Peyer's patch (tissue), 4 donors: ENCODE results near the gene FAM81B.

Experiments
- POLR2A ChIP-seq, 2 donors: fragments of 450-650 bp; IDR thresholded peaks; one replicate each; pipeline ENCODE4 v1.5.1; 2017; ENCODE audit warnings: antibody characterized with exemption in 2 of 2, mild to moderate bottlenecking in 2 of 2, moderate library complexity in 2 of 2
- TF ChIP-seq, protein P1 (sequence below), 6 experiments: fragments of 450-650 bp in 4 of 6; fragments of 200-600 bp in 2 of 6; sonication (generic) in 1 of 6; IDR thresholded peaks; one replicate each; pipeline ENCODE4 v1.5.1; 2017 to 2019; ENCODE audit warnings: antibody characterized with exemption in 6 of 6, mild to moderate bottlenecking in 3 of 6, moderate library complexity in 1 of 6

DNA sequence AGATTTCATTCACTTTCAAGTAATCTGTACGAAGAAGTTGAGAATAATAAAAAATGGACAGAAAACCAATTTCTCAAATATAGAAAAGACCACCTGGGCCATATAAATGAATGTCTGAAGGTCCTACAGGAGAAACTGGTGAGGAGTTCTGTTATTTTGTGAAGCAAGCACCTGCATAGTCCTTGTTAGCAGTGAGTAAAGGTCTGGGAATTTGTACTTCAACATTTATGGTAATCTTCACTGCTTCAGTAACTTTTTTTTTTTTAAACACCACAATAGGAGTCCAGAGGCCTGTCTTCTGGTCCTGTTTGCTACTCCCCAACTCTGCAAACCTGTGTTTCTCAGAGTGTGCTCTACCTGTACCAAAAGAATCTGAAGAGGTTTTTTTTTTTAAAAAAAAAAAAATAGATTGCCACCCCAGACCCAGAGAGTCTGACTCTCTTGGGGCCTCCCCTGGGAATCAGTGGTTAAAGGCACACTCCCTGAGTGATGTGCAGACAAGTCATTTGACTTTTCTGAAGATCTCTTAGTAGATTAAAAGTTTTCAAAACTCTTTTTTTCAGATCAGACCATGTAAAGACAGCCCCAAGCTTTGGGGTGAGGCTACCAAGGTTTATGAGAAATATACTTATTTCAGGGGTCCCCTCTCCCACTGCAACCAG is 55.5 kb downstream of the FAM81B start:
- TF ChIP-seq POLR2A (IDR thresholded peaks at IDR 0.05) = no peak
- TF ChIP-seq, protein P1, sequence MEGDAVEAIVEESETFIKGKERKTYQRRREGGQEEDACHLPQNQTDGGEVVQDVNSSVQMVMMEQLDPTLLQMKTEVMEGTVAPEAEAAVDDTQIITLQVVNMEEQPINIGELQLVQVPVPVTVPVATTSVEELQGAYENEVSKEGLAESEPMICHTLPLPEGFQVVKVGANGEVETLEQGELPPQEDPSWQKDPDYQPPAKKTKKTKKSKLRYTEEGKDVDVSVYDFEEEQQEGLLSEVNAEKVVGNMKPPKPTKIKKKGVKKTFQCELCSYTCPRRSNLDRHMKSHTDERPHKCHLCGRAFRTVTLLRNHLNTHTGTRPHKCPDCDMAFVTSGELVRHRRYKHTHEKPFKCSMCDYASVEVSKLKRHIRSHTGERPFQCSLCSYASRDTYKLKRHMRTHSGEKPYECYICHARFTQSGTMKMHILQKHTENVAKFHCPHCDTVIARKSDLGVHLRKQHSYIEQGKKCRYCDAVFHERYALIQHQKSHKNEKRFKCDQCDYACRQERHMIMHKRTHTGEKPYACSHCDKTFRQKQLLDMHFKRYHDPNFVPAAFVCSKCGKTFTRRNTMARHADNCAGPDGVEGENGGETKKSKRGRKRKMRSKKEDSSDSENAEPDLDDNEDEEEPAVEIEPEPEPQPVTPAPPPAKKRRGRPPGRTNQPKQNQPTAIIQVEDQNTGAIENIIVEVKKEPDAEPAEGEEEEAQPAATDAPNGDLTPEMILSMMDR (IDR thresholded peaks at IDR 0.05) = no peak
